Suprapubic skin (tissue), 4 donors: Measurements from ENCODE around the gene ANKRD22. TPM values are rescaled to one million over a fixed set of nuclear protein-coding genes. Genes with fewer than 3 reads are reported as not detected.
"Not testable (repeated sequence)": the region's sequence is repeated elsewhere in the genome, so short reads cannot be mapped to it uniquely, and the experiment has no call there.

ENCODE experiments used
- DNase-seq, 2 donors: peaks; one replicate each; pipeline ENCODE4 v3.0.0-alpha.2; 2019; ENCODE audit warnings: low spot score in 2 of 2
- H3K27ac ChIP-seq: fragments of 200-600 bp; sonication (generic); one replicate; pipeline ENCODE4 v1.5.1; 2019
- H3K27me3 ChIP-seq: fragments of 200-600 bp; sonication (generic); one replicate; pipeline ENCODE4 v1.5.1; 2019
- H3K36me3 ChIP-seq: fragments of 200-600 bp; sonication (generic); one replicate; pipeline ENCODE4 v1.5.1; 2019
- H3K4me1 ChIP-seq: fragments of 200-600 bp; sonication (generic); one replicate; pipeline ENCODE4 v1.5.1; 2019
- H3K4me3 ChIP-seq: fragments of 200-600 bp; sonication (generic); one replicate; pipeline ENCODE4 v1.5.1; 2019; ENCODE audit warnings: mild to moderate bottlenecking
- H3K9me3 ChIP-seq: fragments of 200-600 bp; sonication (generic); one replicate; pipeline ENCODE4 v1.5.1; 2019
- CTCF ChIP-seq, 2 donors: fragments of 200-600 bp in 1 of 2; fragments of 450-650 bp in 1 of 2; sonication (generic) in 1 of 2; IDR thresholded peaks; one replicate each; pipeline ENCODE4 v1.5.1; 2016 to 2019; ENCODE audit warnings: antibody characterized with exemption in 2 of 2, mild to moderate bottlenecking in 1 of 2, moderate library complexity in 1 of 2
- EP300 ChIP-seq: sonication (generic); formaldehyde crosslinking; IDR thresholded peaks from one replicate; pipeline ENCODE4 v1.6.1; 2017; ENCODE audit warnings: antibody characterized with exemption
- POLR2A ChIP-seq, 2 donors: fragments of 450-650 bp; IDR thresholded peaks; one replicate each; pipeline ENCODE4 v1.6.1; 2017; ENCODE audit warnings: antibody characterized with exemption in 2 of 2, mild to moderate bottlenecking in 2 of 2, moderate library complexity in 2 of 2
- POLR2AphosphoS5 ChIP-seq, 3 donors: sonication (generic); formaldehyde crosslinking; IDR thresholded peaks; one replicate each; pipeline ENCODE4 v1.6.1; 2017; ENCODE audit warnings: antibody characterized with exemption in 3 of 3
- WGBS: methylation state at CpG from one replicate; pipeline ENCODE4 v1.1.5; 2018; 5-methylcytosine and 5-hydroxymethylcytosine counted together
- total RNA-seq, 4 donors: library from RNA; depleted of rRNA; stranded (reverse); fragments of >200 nt; gene quantifications; one replicate each; pipeline ENCODE4 v1.1.0, GENCODE V29; 2016

The ANKRD22 gene
- total RNA-seq, 4 donors from 2014 or later, result 19.6 to 30.1 (median 29.3) TPM

DNA sequence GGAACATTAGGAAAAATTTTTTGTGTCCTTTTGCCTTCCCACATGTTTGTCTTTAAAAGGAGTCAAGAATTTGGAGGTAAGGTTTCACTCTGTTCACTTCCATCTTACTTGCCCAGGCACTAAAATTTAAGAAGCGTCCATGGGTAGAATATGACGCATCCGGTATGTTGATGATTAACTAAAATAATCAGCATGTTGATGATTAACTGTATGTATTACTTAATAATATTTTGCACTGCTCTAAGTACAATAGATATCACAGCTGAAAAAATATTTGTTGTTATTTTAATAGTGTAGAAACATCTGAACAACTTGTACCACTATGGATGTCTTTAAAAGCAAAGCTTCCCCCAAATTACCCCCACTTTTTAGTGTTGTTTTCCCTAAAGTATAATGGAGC, 11.5 kb downstream of the ANKRD22 start:
- no peaks in the 10 kb centered on the region for H3K27me3 ChIP-seq
- H3K27ac ChIP-seq, result no peak overlapping the region
- no peak for DNase-seq
- peaks cover 36% of the 10 kb centered on the region for H3K4me1 ChIP-seq
- H3K9me3 ChIP-seq, result no peaks in the 10 kb centered on the region
- no peaks in the 10 kb centered on the region for H3K36me3 ChIP-seq
- TF ChIP-seq POLR2AphosphoS5 (IDR thresholded peaks at IDR 0.05) (no peak), POLR2A (IDR thresholded peaks at IDR 0.05) (no peak), CTCF (IDR thresholded peaks at IDR 0.05) (no peak), EP300 (no peak)
- 76% methylated on average over 3 of the region's 3 CpGs for WGBS
- no peak overlapping the region for H3K4me3 ChIP-seq

- H3K36me3 ChIP-seq, result no peaks in the 10 kb centered on the region
- peaks cover 36% of the 10 kb centered on the region for H3K4me1 ChIP-seq
- H3K27ac ChIP-seq, result no peak overlapping the region
- no peaks in the 10 kb centered on the region for H3K27me3 ChIP-seq
- TF ChIP-seq POLR2A (IDR thresholded peaks at IDR 0.05), result no peak
- TF ChIP-seq EP300, result no peak
- TF ChIP-seq POLR2AphosphoS5 (IDR thresholded peaks at IDR 0.05), result no peak
- no peak for TF ChIP-seq CTCF (IDR thresholded peaks at IDR 0.05)
- DNase-seq, result no peak
- no peaks in the 10 kb centered on the region for H3K9me3 ChIP-seq
- 88% methylated on average over 5 of the region's 5 CpGs for WGBS
- H3K4me3 ChIP-seq, result no peak overlapping the region
Observed at GRCh38 chr10:88838766-88839350, 12.8 kb downstream of the ANKRD22 start.

GRCh38 chr10:88837632-88838031, 14.0 kb downstream of the ANKRD22 start:
- Histone ChIP-seq H3K27ac (peak overlapping the region; percentile 17), H3K4me1 (peaks cover 36% of the 10 kb centered on the region)
- H3K9me3 ChIP-seq, H3K27me3 ChIP-seq, DNase-seq, H3K36me3 ChIP-seq, H3K4me3 ChIP-seq: not testable (repeated sequence)

GRCh38 chr10:88835910-88836221, 15.8 kb downstream of the ANKRD22 start:
- WGBS, result 16% methylated on average over 2 of the region's 2 CpGs
- H3K27ac ChIP-seq, result no peak overlapping the region
- no peak for DNase-seq
- no peaks in the 10 kb centered on the region for H3K27me3 ChIP-seq
- H3K9me3 ChIP-seq, result no peaks in the 10 kb centered on the region
- no peak for TF ChIP-seq POLR2A (IDR thresholded peaks at IDR 0.05)
- H3K4me3 ChIP-seq, result no peak overlapping the region
- H3K4me1 ChIP-seq, result peaks cover 33% of the 10 kb centered on the region
- H3K36me3 ChIP-seq, result no peaks in the 10 kb centered on the region

DNA sequence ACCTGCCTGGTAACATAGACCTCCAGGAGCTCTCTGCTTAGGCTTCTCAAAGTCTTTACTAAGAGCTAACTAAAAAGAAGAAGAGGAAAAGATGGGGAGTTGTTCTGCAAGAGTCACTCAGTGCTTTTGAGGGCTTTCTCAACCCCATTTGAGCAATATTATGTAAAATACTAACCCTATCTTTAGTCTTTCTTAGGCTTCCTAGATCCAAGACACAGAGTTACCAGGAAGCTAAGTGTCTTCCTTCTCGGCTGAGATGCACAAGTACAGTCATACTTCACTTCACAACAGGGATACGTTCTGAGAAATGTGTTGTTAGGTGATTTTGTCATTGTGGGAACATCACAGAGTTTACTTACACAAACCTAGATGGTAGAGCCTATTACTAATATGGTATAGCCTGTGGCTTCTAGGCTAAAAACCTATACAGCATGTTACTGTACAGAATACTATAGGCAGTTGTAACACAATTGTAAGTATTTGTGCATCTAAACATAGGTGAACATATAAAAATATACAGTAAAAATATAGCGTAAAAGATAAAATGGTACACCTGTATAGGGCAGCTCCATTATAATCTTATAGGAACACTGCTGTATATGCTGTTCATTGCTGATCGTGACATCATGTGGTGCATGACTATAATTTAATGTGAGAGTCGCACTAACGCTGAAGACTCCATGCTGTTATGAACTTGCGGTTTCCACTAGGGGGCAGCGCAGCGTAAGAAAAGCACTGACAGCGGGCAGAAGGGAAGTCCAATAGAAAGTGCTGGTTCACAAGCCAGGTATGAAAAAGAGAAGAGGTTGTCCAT, 16.3 kb downstream of the ANKRD22 start:
- TF ChIP-seq CTCF (IDR thresholded peaks at IDR 0.05), result peak; percentile 77 to 94
- no peak for TF ChIP-seq POLR2AphosphoS5 (IDR thresholded peaks at IDR 0.05)
- no peaks in the 10 kb centered on the region for H3K36me3 ChIP-seq
- peak; percentile 86 to 90 for DNase-seq
- no peak overlapping the region for H3K27ac ChIP-seq
- peaks cover 29% of the 10 kb centered on the region for H3K4me1 ChIP-seq
- H3K4me3 ChIP-seq, result no peak overlapping the region
- 17% methylated on average over 10 of the region's 10 CpGs for WGBS
- H3K9me3 ChIP-seq, result no peaks in the 10 kb centered on the region
- H3K27me3 ChIP-seq, result no peaks in the 10 kb centered on the region

- Histone ChIP-seq H3K4me3 (no peak overlapping the region), H3K4me1 (peaks cover 29% of the 10 kb centered on the region), H3K9me3 (no peaks in the 10 kb centered on the region), H3K36me3 (no peaks in the 10 kb centered on the region), H3K27me3 (no peaks in the 10 kb centered on the region), H3K27ac (no peak overlapping the region)
- 74% methylated on average over 2 of the region's 2 CpGs for WGBS
- TF ChIP-seq EP300 (no peak), POLR2AphosphoS5 (IDR thresholded peaks at IDR 0.05) (no peak), POLR2A (IDR thresholded peaks at IDR 0.05) (no peak), CTCF (IDR thresholded peaks at IDR 0.05) (no peak)
- DNase-seq, result no peak
Observed at GRCh38 chr10:88833723-88834122, 17.9 kb downstream of the ANKRD22 start.
